Activated T-cell treated with anti-CD3 and anti-CD28 coated beads, Interleukin-2, amount 50 U/mL, for 4 hours (primary cell): Measurements from ENCODE around the gene TMCC3. TPM values are rescaled to one million over a fixed set of nuclear protein-coding genes. Genes with fewer than 3 reads are reported as not detected.
A peak's percentile ranks its signal among the peaks of the same experiment; 100 is the strongest.
"Not testable (repeated sequence)": the region's sequence is repeated elsewhere in the genome, so short reads cannot be mapped to it uniquely, and the experiment has no call there.

Source experiments
- ATAC-seq, 2 donors: fragments of 200-7000 bp; cut with Tn5 transposase; one replicate each; pipeline ENCODE4 v1.10.0; 2021
- DNase-seq: peaks from one replicate; pipeline ENCODE4 v3.0.0-alpha.2; 2020
- H3K27me3 Mint-ChIP-seq: one replicate; pipeline ENCODE4 v1.8.0; 2021; ENCODE audit warnings: low read depth, mixed read lengths
- H3K36me3 Mint-ChIP-seq: one replicate; pipeline ENCODE4 v1.8.0; 2022; ENCODE audit warnings: mixed read lengths; ENCODE audit not compliant: insufficient read depth
- H3K4me1 Mint-ChIP-seq: one replicate; pipeline ENCODE4 v1.8.0; 2021; ENCODE audit warnings: low read depth, mixed read lengths
- H3K4me3 Mint-ChIP-seq: one replicate; pipeline ENCODE4 v1.8.0; 2021; ENCODE audit warnings: mild to moderate bottlenecking, moderate library complexity, mixed read lengths
- H3K9me3 Mint-ChIP-seq: one replicate; pipeline ENCODE4 v1.8.0; 2021; ENCODE audit warnings: mixed read lengths
- total RNA-seq, 3 donors: library from RNA; stranded (reverse); gene quantifications; one replicate each; pipeline ENCODE4 v1.2.1, GENCODE V29; 2021

Gene TMCC3
- total RNA-seq, 3 donors from 2014 or later = 0.10 to 0.21 (median 0.11) TPM

GRCh38 chr12:94567761-94568160 is 82.6 kb downstream of the TMCC3 start:
- ATAC-seq (no peak), DNase-seq (no peak)
- Mint-ChIP-seq H3K27me3 (peaks cover 16% of the 10 kb centered on the region), H3K36me3 (no peaks in the 10 kb centered on the region), H3K4me3 (no peak overlapping the region), H3K4me1 (no peaks in the 10 kb centered on the region), H3K9me3 (no peaks in the 10 kb centered on the region)

- H3K9me3 Mint-ChIP-seq = no peaks in the 10 kb centered on the region
These were observed 84.0 kb downstream of the TMCC3 start for GRCh38 chr12:94566345-94566744.

GRCh38 chr12:94565683-94566082 is 84.7 kb downstream of the TMCC3 start:
- Mint-ChIP-seq H3K4me3 (no peak overlapping the region), H3K4me1 (no peaks in the 10 kb centered on the region), H3K9me3 (no peaks in the 10 kb centered on the region), H3K27me3 (peaks cover 14% of the 10 kb centered on the region), H3K36me3 (no peaks in the 10 kb centered on the region)
- ATAC-seq (no peak), DNase-seq (no peak)

More at GRCh38 chr12:94566345-94566744, 84.0 kb downstream of the TMCC3 start:
- ATAC-seq (no peak), DNase-seq (no peak)
- Mint-ChIP-seq H3K27me3 (peaks cover 14% of the 10 kb centered on the region), H3K36me3 (no peaks in the 10 kb centered on the region), H3K4me3 (no peak overlapping the region), H3K4me1 (no peaks in the 10 kb centered on the region)

- H3K27me3 Mint-ChIP-seq = peaks cover 27% of the 10 kb centered on the region
- no peak overlapping the region for H3K4me3 Mint-ChIP-seq
- ATAC-seq (no peak), DNase-seq (no peak)
- no peaks in the 10 kb centered on the region for H3K9me3 Mint-ChIP-seq
- H3K36me3 Mint-ChIP-seq = no peaks in the 10 kb centered on the region
- peaks cover 1% of the 10 kb centered on the region for H3K4me1 Mint-ChIP-seq
These were observed 87.1 kb downstream of the TMCC3 start for GRCh38 chr12:94563286-94563685.

- peaks cover 25% of the 10 kb centered on the region for H3K27me3 Mint-ChIP-seq
- H3K9me3 Mint-ChIP-seq = no peaks in the 10 kb centered on the region
- no peaks in the 10 kb centered on the region for H3K36me3 Mint-ChIP-seq
- DNase-seq = no peak
- H3K4me1 Mint-ChIP-seq = peaks cover 1% of the 10 kb centered on the region
- peak; percentile 43 to 46 for ATAC-seq
- no peak overlapping the region for H3K4me3 Mint-ChIP-seq
These were observed 88.4 kb downstream of the TMCC3 start for GRCh38 chr12:94561943-94562411.

GRCh38 chr12:94560431-94561221 is 89.7 kb downstream of the TMCC3 start:
- Mint-ChIP-seq H3K27me3 (peaks cover 20% of the 10 kb centered on the region), H3K9me3 (no peaks in the 10 kb centered on the region), H3K4me3 (no peak overlapping the region), H3K4me1 (peaks cover 1% of the 10 kb centered on the region), H3K36me3 (no peaks in the 10 kb centered on the region)
- DNase-seq = no peak
- ATAC-seq = peak; percentile 69 to 90

- ATAC-seq (no peak), DNase-seq (no peak)
- Mint-ChIP-seq H3K4me1 (peaks cover 1% of the 10 kb centered on the region), H3K9me3 (no peaks in the 10 kb centered on the region), H3K36me3 (no peaks in the 10 kb centered on the region), H3K27me3 (peaks cover 22% of the 10 kb centered on the region), H3K4me3 (no peak overlapping the region)
These were observed 91.7 kb downstream of the TMCC3 start for GRCh38 chr12:94558612-94559011.

- H3K36me3 Mint-ChIP-seq = no peaks in the 10 kb centered on the region
- peaks cover 1% of the 10 kb centered on the region for H3K4me1 Mint-ChIP-seq
- peaks cover 22% of the 10 kb centered on the region for H3K27me3 Mint-ChIP-seq
- no peaks in the 10 kb centered on the region for H3K9me3 Mint-ChIP-seq
- no peak overlapping the region for H3K4me3 Mint-ChIP-seq
- no peak for ATAC-seq
- no peak for DNase-seq
These were observed 92.5 kb downstream of the TMCC3 start for GRCh38 chr12:94557746-94558295.

- H3K36me3 Mint-ChIP-seq = no peaks in the 10 kb centered on the region
- no peaks in the 10 kb centered on the region for H3K9me3 Mint-ChIP-seq
- H3K4me3 Mint-ChIP-seq = no peak overlapping the region
- H3K27me3 Mint-ChIP-seq = peaks cover 22% of the 10 kb centered on the region
- ATAC-seq (no peak), DNase-seq (no peak)
- peaks cover 1% of the 10 kb centered on the region for H3K4me1 Mint-ChIP-seq
These were observed 94.7 kb downstream of the TMCC3 start for GRCh38 chr12:94555687-94556086.

- no peak for DNase-seq
- Mint-ChIP-seq H3K4me1 (no peaks in the 10 kb centered on the region), H3K9me3 (peaks cover under 1% of the 10 kb centered on the region), H3K27me3 (peaks cover 11% of the 10 kb centered on the region), H3K36me3 (no peaks in the 10 kb centered on the region), H3K4me3 (no peak overlapping the region)
- no peak for ATAC-seq
These were observed 96.5 kb downstream of the TMCC3 start for GRCh38 chr12:94553875-94554274.

- ATAC-seq = no peak
- no peaks in the 10 kb centered on the region for H3K36me3 Mint-ChIP-seq
- peaks cover 7% of the 10 kb centered on the region for H3K27me3 Mint-ChIP-seq
- H3K4me1 Mint-ChIP-seq = no peaks in the 10 kb centered on the region
- no peak for DNase-seq
- no peak overlapping the region for H3K4me3 Mint-ChIP-seq
- H3K9me3 Mint-ChIP-seq = peaks cover 8% of the 10 kb centered on the region
These were observed 97.2 kb downstream of the TMCC3 start for GRCh38 chr12:94553130-94553519.

GRCh38 chr12:94551810-94552209 is 98.5 kb downstream of the TMCC3 start:
- H3K9me3 Mint-ChIP-seq = peaks cover 20% of the 10 kb centered on the region
- DNase-seq (no peak), ATAC-seq (no peak)
- peaks cover 2% of the 10 kb centered on the region for H3K36me3 Mint-ChIP-seq
- peaks cover 7% of the 10 kb centered on the region for H3K27me3 Mint-ChIP-seq
- no peaks in the 10 kb centered on the region for H3K4me1 Mint-ChIP-seq
- H3K4me3 Mint-ChIP-seq = no peak overlapping the region

- ATAC-seq (no peak), DNase-seq (no peak)
- no peaks in the 10 kb centered on the region for H3K4me1 Mint-ChIP-seq
- H3K4me3 Mint-ChIP-seq = no peak overlapping the region
- H3K27me3 Mint-ChIP-seq = peaks cover 7% of the 10 kb centered on the region
- peaks cover 2% of the 10 kb centered on the region for H3K36me3 Mint-ChIP-seq
- H3K9me3 Mint-ChIP-seq = peaks cover 25% of the 10 kb centered on the region
These were observed 99.4 kb downstream of the TMCC3 start for GRCh38 chr12:94550964-94551363.

GRCh38 chr12:94548833-94549232 is 101.5 kb downstream of the TMCC3 start:
- H3K36me3 Mint-ChIP-seq, H3K4me1 Mint-ChIP-seq, DNase-seq: not testable (repeated sequence)

More at GRCh38 chr12:94548833-94549232, 101.5 kb downstream of the TMCC3 start:
- not testable (repeated sequence) for ATAC-seq, H3K4me3 Mint-ChIP-seq, H3K27me3 Mint-ChIP-seq
- H3K9me3 Mint-ChIP-seq = peaks cover 29% of the 10 kb centered on the region
